C4-2B (cell line): ENCODE data around the gene JAKMIP1.

Experiments
- ZFX ChIP-seq: fragments of 450-650 bp; IDR thresholded peaks from 2 replicates; pipeline ENCODE4 v1.6.1; 2017
- TF ChIP-seq, protein P1 (sequence below): fragments of 450-650 bp; conservative IDR thresholded peaks from 2 replicates; pipeline ENCODE4 v1.5.1; 2017; ENCODE audit warnings: mild to moderate bottlenecking

GRCh38 chr4:6017800-6018199 is 182.5 kb downstream of the JAKMIP1 start:
- TF ChIP-seq, protein P1, sequence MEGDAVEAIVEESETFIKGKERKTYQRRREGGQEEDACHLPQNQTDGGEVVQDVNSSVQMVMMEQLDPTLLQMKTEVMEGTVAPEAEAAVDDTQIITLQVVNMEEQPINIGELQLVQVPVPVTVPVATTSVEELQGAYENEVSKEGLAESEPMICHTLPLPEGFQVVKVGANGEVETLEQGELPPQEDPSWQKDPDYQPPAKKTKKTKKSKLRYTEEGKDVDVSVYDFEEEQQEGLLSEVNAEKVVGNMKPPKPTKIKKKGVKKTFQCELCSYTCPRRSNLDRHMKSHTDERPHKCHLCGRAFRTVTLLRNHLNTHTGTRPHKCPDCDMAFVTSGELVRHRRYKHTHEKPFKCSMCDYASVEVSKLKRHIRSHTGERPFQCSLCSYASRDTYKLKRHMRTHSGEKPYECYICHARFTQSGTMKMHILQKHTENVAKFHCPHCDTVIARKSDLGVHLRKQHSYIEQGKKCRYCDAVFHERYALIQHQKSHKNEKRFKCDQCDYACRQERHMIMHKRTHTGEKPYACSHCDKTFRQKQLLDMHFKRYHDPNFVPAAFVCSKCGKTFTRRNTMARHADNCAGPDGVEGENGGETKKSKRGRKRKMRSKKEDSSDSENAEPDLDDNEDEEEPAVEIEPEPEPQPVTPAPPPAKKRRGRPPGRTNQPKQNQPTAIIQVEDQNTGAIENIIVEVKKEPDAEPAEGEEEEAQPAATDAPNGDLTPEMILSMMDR = no peak
- no peak for TF ChIP-seq ZFX
